Fibroblast of the aortic adventitia (primary cell): Measurements from ENCODE around the gene PHF21B. TPM values are rescaled to one million over a fixed set of nuclear protein-coding genes. Genes with fewer than 3 reads are reported as not detected.

Source experiments
- DNase-seq: peaks from one replicate; pipeline ENCODE4 v3.0.0-alpha.2; 2010; ENCODE audit warnings: low read depth
- H3K4me3 ChIP-seq: 2 replicates; pipeline ENCODE4 v1.5.1; 2011; ENCODE audit warnings: low read depth, mild to moderate bottlenecking, control low read depth, low read length, moderate library complexity
- total RNA-seq: library from RNA; depleted of rRNA; stranded (reverse); fragments of >200 nt; gene quantifications from 2 replicates; pipeline ENCODE4 v1.2.3, GENCODE V29; 2012; ENCODE audit warnings: low replicate concordance
- TF ChIP-seq, protein P1 (sequence below): IDR thresholded peaks from 2 replicates; pipeline ENCODE4 v1.5.1; 2011; ENCODE audit warnings: mild to moderate bottlenecking, low read length, control low read depth, inconsistent platforms; ENCODE audit not compliant: insufficient read depth

The PHF21B gene
- total RNA-seq, 1 donor = not detected

DNA sequence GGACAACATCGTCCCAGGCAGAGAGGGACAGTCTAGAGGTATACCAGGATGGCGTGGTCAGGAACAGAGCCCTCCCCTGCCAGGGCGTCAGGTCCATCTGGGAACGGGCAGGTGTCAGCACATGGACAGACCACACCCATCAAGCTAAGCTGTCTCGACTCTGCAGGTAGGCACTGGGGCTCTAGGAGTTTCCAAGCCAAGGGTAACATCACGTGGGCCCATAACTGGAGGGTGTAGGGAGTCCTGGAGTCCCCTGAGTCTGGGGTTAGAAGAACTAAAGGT, 75.4 kb downstream of the PHF21B start:
- no peak for DNase-seq
- no peak overlapping the region for H3K4me3 ChIP-seq
- TF ChIP-seq, protein P1, sequence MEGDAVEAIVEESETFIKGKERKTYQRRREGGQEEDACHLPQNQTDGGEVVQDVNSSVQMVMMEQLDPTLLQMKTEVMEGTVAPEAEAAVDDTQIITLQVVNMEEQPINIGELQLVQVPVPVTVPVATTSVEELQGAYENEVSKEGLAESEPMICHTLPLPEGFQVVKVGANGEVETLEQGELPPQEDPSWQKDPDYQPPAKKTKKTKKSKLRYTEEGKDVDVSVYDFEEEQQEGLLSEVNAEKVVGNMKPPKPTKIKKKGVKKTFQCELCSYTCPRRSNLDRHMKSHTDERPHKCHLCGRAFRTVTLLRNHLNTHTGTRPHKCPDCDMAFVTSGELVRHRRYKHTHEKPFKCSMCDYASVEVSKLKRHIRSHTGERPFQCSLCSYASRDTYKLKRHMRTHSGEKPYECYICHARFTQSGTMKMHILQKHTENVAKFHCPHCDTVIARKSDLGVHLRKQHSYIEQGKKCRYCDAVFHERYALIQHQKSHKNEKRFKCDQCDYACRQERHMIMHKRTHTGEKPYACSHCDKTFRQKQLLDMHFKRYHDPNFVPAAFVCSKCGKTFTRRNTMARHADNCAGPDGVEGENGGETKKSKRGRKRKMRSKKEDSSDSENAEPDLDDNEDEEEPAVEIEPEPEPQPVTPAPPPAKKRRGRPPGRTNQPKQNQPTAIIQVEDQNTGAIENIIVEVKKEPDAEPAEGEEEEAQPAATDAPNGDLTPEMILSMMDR = no peak

DNA sequence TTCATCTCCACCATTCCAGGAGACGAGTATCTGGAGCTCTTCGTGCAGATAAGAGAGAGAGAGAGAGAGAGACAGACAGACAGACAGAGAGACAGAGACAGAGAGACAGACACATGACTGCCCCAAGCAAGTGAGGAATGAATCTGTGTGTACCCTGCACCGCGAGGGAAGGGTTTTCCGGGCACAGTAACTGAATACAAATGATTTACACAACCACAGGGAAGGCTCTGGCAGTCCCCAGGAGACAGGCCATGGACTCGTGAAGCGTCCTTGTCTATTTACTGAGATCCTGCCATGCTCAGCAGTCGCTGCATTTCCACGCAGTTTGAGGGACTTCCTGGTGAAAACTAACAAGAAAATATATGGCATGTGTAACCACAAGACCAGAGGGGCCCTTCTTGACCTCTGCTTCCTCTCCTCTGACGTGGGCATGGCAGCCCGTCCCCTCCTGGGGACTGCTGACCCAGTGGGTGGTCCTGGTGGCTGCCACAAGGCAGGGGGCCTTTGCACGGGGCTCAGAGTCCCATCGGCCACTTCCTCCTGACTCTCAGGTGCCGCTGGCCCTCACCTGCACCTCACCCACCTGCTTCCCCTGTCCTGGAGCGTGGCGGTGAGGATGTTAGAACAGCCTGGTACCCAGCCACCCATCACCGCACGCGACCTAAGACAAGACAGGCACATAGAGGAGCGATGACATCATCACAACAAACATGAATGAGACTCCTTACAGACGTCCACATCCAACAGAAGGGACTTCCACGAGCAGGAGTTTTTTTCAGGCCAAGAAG, 75.9 kb downstream of the PHF21B start:
- no peak overlapping the region for H3K4me3 ChIP-seq
- TF ChIP-seq, protein P1 = no peak
- DNase-seq = no peak

DNA sequence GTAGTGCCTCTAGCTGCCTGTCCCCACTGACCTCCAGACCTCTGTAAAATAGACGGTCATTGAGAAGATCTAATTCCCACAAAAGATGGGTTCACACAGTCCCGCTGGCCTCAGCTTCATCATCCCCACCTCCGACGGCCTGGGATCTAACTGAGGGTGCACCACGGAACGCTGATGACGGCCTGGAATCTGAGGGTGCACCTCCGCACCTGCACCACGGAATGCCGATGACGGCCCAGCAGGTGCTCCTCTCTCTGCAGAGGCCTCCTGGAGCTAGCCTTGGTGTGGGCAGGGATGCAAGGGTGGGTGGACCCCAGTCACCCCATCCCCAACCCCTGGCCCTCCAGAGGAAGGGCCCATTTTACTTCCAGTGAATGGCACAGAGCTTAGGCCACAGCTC, 77.3 kb downstream of the PHF21B start:
- TF ChIP-seq, protein P1 = no peak
- DNase-seq = no peak
- H3K4me3 ChIP-seq = no peak overlapping the region

DNA sequence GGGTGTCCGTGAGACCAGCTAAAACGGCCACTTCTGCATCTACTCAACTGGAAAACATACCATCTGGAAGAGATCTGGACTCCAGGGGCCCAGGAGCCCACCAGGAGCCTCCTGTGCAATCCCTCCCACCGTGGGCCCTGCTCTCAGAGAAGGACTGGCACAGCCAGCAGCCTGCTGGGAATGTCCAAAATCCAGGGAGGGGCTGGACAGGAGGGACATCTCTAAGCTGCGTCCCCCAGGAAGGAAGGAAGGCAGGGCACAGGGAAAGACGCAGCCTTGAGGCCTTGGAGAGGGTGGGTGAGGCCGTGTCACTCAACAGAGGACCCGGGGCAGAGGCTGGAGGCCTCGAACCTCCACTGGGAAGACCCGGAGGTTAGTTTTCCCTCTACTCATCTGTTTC, 78.0 kb downstream of the PHF21B start:
- no peak overlapping the region for H3K4me3 ChIP-seq
- no peak for DNase-seq
- TF ChIP-seq, protein P1 = no peak

DNA sequence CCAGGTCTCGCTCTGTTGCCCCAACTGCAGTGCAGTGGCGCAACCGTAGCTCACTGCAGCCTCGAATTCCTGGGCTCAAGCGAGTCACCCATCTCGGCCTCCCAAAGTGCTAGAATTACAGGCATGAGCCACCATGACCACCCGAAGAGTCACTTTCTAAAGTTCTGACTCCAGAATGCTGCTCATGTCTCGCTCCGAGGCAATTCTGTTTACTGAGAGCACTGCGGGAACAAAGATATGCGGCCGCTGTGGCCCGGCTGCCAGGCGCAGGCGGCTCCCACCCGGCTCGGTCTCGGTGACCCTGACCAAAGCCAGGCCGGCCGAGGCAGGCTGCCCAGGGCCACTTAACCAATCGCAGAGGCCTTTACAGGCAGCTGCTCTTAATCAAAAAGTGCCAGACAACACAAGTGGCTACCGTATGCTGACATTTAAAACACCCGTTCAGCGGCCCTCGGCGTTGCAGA, 78.7 kb downstream of the PHF21B start:
- H3K4me3 ChIP-seq = no peak overlapping the region
- TF ChIP-seq, protein P1 = no peak
- DNase-seq = peak; percentile 12

DNA sequence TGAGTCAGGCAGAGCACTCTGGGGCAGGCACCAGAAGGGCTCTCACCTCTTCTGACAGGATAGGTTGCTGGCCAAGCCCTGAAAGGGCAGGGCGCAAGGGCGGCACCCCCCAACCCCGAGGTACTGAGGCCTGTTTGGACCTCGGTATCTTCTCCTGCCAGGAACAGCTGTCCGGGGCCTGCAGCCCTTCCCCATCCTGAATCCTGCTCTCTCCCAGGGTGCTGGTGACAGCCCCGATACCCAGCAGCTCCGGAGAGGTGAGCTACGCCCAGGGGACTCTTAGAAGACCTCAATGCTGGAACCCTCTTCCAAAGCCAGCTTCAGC, 79.1 kb downstream of the PHF21B start:
- no peak for DNase-seq
- TF ChIP-seq, protein P1 = no peak
- H3K4me3 ChIP-seq = no peak overlapping the region
